Mammary epithelial cell (primary cell): Measurements from ENCODE around the gene TMEM87B.

Source experiments
- CTCF ChIP-seq, 2 donors: IDR thresholded peaks in 1 of 2; conservative IDR thresholded peaks in 1 of 2; 2 replicates each; pipeline ENCODE4 v1.5.1; 2011 to 2012; ENCODE audit warnings: inconsistent platforms in 2 of 2, low read length in 2 of 2, mild to moderate bottlenecking in 2 of 2, control low read depth in 1 of 2, low read depth in 1 of 2; ENCODE audit not compliant: insufficient read depth in 1 of 2; ENCODE audit errors: extremely low read depth in 1 of 2
- EZH2 ChIP-seq: IDR thresholded peaks from 2 replicates; pipeline ENCODE4 v1.6.1; 2012; ENCODE audit warnings: low read length, inconsistent platforms, borderline replicate concordance

- TF ChIP-seq CTCF (conservative IDR thresholded peaks at IDR 0.05 in 1 of 2, IDR thresholded peaks at IDR 0.05 in 1 of 2; ENCODE audit: extremely low read depth in 1 of 2, insufficient read depth in 1 of 2, low read depth in 1 of 2, low read length in 2 of 2) (no peak), EZH2 (no peak)
Observed at GRCh38 chr2:112142525-112143078, 87.5 kb downstream of the TMEM87B start.
